HCT116 (cell line): ENCODE measurements around the gene EPHB4. TPM values are rescaled to one million over a fixed set of nuclear protein-coding genes. Genes with fewer than 3 reads are reported as not detected.

Experiments
- ATAC-seq: fragments of 200-7000 bp; cut with Tn5 transposase; 2 replicates; pipeline ENCODE4 v1.9.1; 2020; ENCODE audit warnings: mild to moderate bottlenecking, moderate library complexity
- BruUV-seq: library from RNA; stranded (reverse); fragments of 400-500 nt; replicated peaks from 2 replicates; lab custom pipeline; 2021; lab: Mats Ljungman, UMichigan
- CTCF ChIA-PET: fragments of 300-600 bp; sonication (Branson Sonifier 250); formaldehyde crosslinking; loops from one replicate; lab custom pipeline; 2021; ENCODE audit warnings: antibody characterized with exemption; lab: Charles Lee
- POLR2A ChIA-PET: fragments of 300-600, 350-600 bp; sonication (Branson Sonifier 250); formaldehyde crosslinking; loops from one replicate; lab custom pipeline; 2021; ENCODE audit warnings: antibody characterized with exemption; lab: Charles Lee
- RAD21 ChIA-PET, 2 experiments: fragments of 300-600 bp; sonication (Branson Sonifier 250); formaldehyde crosslinking; loops; one replicate each; lab custom pipeline; 2023; ENCODE audit warnings: low total read pairs in 2 of 2; ENCODE audit not compliant: uncharacterized antibody in 2 of 2, unreplicated experiment in 2 of 2, low non-redundant PET in 1 of 2; lab: Charles Lee
- DNase-seq: peaks from one replicate; pipeline ENCODE4 v3.0.0-alpha.2; 2010; ENCODE audit warnings: low read depth, low spot score
- H2AFZ ChIP-seq: fragments of 200-600 bp; shearing (Covaris generic), sonication (generic); 2 replicates; pipeline ENCODE4 v1.6.1; 2017; ENCODE audit warnings: low read depth, mixed run types, mixed read lengths, antibody characterized with exemption, low read length; ENCODE audit not compliant: poor library complexity, severe bottlenecking
- H3K27ac ChIP-seq: 2 replicates; pipeline ENCODE4 v1.5.1; 2012; ENCODE audit warnings: low read depth, low read length
- H3K27me3 ChIP-seq: fragments of 200-600 bp; sonication (generic); 2 replicates; pipeline ENCODE4 v1.6.1; 2016; ENCODE audit warnings: mixed run types, low read length, mixed read lengths; ENCODE audit not compliant: insufficient read depth
- H3K36me3 ChIP-seq, 2 experiments: fragments of 200-500 bp in 1 of 2; fragments of 200-600 bp in 1 of 2; sonication (Bioruptor generic) in 1 of 2; sonication (generic) in 1 of 2; 2 replicates each; pipeline versions ENCODE4 v1.5.1 to v1.6.1; 2014 to 2016; ENCODE audit warnings: low read length in 2 of 2, inconsistent platforms in 1 of 2, mixed read lengths in 1 of 2, mixed run types in 1 of 2; ENCODE audit not compliant: insufficient read depth in 2 of 2, control insufficient read depth in 1 of 2
- H3K4me1 ChIP-seq, 2 experiments: fragments of 200-600 bp in 1 of 2; sonication (generic) in 1 of 2; 2 replicates each; pipeline versions ENCODE4 v1.5.1 to v1.6.1; 2012 to 2017; ENCODE audit warnings: low read length in 2 of 2, inconsistent platforms in 1 of 2, mild to moderate bottlenecking in 1 of 2, mixed read lengths in 1 of 2, mixed run types in 1 of 2, moderate library complexity in 1 of 2; ENCODE audit not compliant: insufficient read depth in 2 of 2, control insufficient read depth in 1 of 2
- H3K4me2 ChIP-seq: fragments of 200-600 bp; sonication (generic); 2 replicates; pipeline ENCODE4 v1.6.1; 2017; ENCODE audit warnings: mixed run types, low read length, mixed read lengths
- H3K4me3 ChIP-seq, 2 experiments: fragments of 200-600 bp in 1 of 2; sonication (generic) in 1 of 2; replicated peaks in 1 of 2; 2 replicates each; pipeline ENCODE4 v1.5.1; 2011 to 2016; ENCODE audit warnings: low read length in 2 of 2, control low read depth in 1 of 2, low read depth in 1 of 2, mild to moderate bottlenecking in 1 of 2, mixed read lengths in 1 of 2, mixed run types in 1 of 2
- H3K79me2 ChIP-seq: fragments of 200-600 bp; sonication (generic); 2 replicates; pipeline ENCODE4 v1.6.1; 2017; ENCODE audit warnings: mild to moderate bottlenecking, mixed run types, low read length, moderate library complexity, mixed read lengths; ENCODE audit not compliant: insufficient read depth
- H3K9ac ChIP-seq: fragments of 200-600 bp; sonication (generic); 2 replicates; pipeline ENCODE4 v1.6.1; 2016; ENCODE audit warnings: low read length, mixed read lengths
- H3K9me2 ChIP-seq: fragments of 200-600 bp; sonication (generic), shearing (Covaris generic); 2 replicates; pipeline ENCODE4 v1.6.1; 2017; ENCODE audit warnings: mixed run types, mild to moderate bottlenecking, moderate library complexity; ENCODE audit not compliant: insufficient read depth
- H3K9me3 ChIP-seq, 2 experiments: fragments of 200-500 bp in 1 of 2; fragments of 200-600 bp in 1 of 2; sonication (Bioruptor generic) in 1 of 2; sonication (generic) in 1 of 2; 2 replicates each; pipeline ENCODE4 v1.6.1; 2014 to 2017; ENCODE audit warnings: low read length in 2 of 2, mixed read lengths in 2 of 2, inconsistent platforms in 1 of 2, low read depth in 1 of 2, mild to moderate bottlenecking in 1 of 2, mixed run types in 1 of 2, moderate library complexity in 1 of 2; ENCODE audit not compliant: control insufficient read depth in 1 of 2, insufficient read depth in 1 of 2
- H4K20me1 ChIP-seq: fragments of 200-600 bp; sonication (generic), shearing (Covaris generic); 2 replicates; pipeline ENCODE4 v1.6.1; 2017; ENCODE audit warnings: mixed run types, mild to moderate bottlenecking, moderate library complexity; ENCODE audit not compliant: insufficient read depth
- CBX3 ChIP-seq: IDR thresholded peaks from 2 replicates; pipeline ENCODE4 v1.6.1; 2012; ENCODE audit warnings: low read depth
- CTCF ChIP-seq, 3 experiments: fragments of 200-600 bp in 1 of 3; sonication (generic) in 1 of 3; IDR thresholded peaks in 2 of 3; conservative IDR thresholded peaks in 1 of 3; 2 replicates each; pipeline ENCODE4 v1.5.1; 2012 to 2017; ENCODE audit warnings: low read depth in 2 of 3, low read length in 2 of 3, antibody characterized with exemption in 1 of 3, borderline replicate concordance in 1 of 3, control low read depth in 1 of 3, mild to moderate bottlenecking in 1 of 3, mixed read lengths in 1 of 3, mixed run types in 1 of 3, moderate library complexity in 1 of 3; ENCODE audit not compliant: insufficient read depth in 1 of 3
- EGR1 ChIP-seq: IDR thresholded peaks from 2 replicates; pipeline ENCODE4 v1.6.1; 2012; ENCODE audit warnings: low read depth
- ELF1 ChIP-seq: IDR thresholded peaks from 2 replicates; pipeline ENCODE4 v1.6.1; 2012; ENCODE audit warnings: low read depth, borderline replicate concordance
- EZH2phosphoT487 ChIP-seq: fragments of 200-600 bp; IDR thresholded peaks from 2 replicates; pipeline ENCODE4 v1.6.1; 2018; ENCODE audit warnings: antibody characterized with exemption, borderline replicate concordance
- FOSL1 ChIP-seq: IDR thresholded peaks from 2 replicates; pipeline ENCODE4 v1.6.1; 2012; ENCODE audit warnings: low read depth
- JUND ChIP-seq: IDR thresholded peaks from 2 replicates; pipeline ENCODE4 v1.6.1; 2012
- POLR2A ChIP-seq: IDR thresholded peaks from 2 replicates; pipeline ENCODE4 v1.7.0; 2011; ENCODE audit warnings: borderline replicate concordance; ENCODE audit not compliant: insufficient read depth, insufficient read length; ENCODE audit errors: extremely low read depth
- POLR2AphosphoS5 ChIP-seq: IDR thresholded peaks from 2 replicates; pipeline ENCODE4 v1.6.1; 2011; ENCODE audit warnings: mild to moderate bottlenecking, low read depth, low read length, moderate library complexity
- RAD21 ChIP-seq: IDR thresholded peaks from 2 replicates; pipeline ENCODE4 v1.6.1; 2012; ENCODE audit warnings: low read depth, mild to moderate bottlenecking
- REST ChIP-seq: IDR thresholded peaks from 2 replicates; pipeline ENCODE4 v1.6.1; 2012; ENCODE audit warnings: low read depth
- SRF ChIP-seq: IDR thresholded peaks from 2 replicates; pipeline ENCODE4 v1.6.1; 2012; ENCODE audit warnings: low read depth
- YY1 ChIP-seq: IDR thresholded peaks from 2 replicates; pipeline ENCODE4 v1.6.1; 2011; ENCODE audit warnings: low read length, low read depth, moderate library complexity, mild to moderate bottlenecking; ENCODE audit not compliant: insufficient replicate concordance; ENCODE audit errors: extremely low read depth
- ZFX ChIP-seq: fragments of 450-650 bp; IDR thresholded peaks from 2 replicates; pipeline ENCODE4 v1.6.1; 2017
- intact Hi-C: fragments of 100-400 bp; cut with micrococcal nuclease; formaldehyde crosslinking; loops from 2 replicates; pipeline ENCODE4 v1.10.0; 2022
- total RNA-seq: library from RNA; stranded (reverse); gene quantifications from one replicate; pipeline ENCODE4 v1.2.1, GENCODE V29; 2021; ENCODE audit not compliant: unreplicated experiment

Gene EPHB4
- total RNA-seq, 1 experiment from 2014 or later, result 61.1 TPM

- Histone ChIP-seq H3K4me1 (no peaks in the 10 kb centered on the region), H3K9me2 (no peaks in the 10 kb centered on the region), H3K9ac (no peak overlapping the region), H4K20me1 (no peaks in the 10 kb centered on the region), H2AFZ (no peak overlapping the region), H3K36me3 (no peaks in the 10 kb centered on the region), H3K27ac (no peak overlapping the region), H3K27me3 (no peaks in the 10 kb centered on the region), H3K79me2 (no peaks in the 10 kb centered on the region), H3K9me3 (no peaks in the 10 kb centered on the region), H3K4me2 (no peak overlapping the region), H3K4me3 (no peak overlapping the region)
- ChIA-PET RAD21 (no interaction called here), POLR2A (no interaction called here), CTCF (no interaction called here)
- BruUV-seq, result no TSS peak
- no peak for DNase-seq
- intact Hi-C loops, result no loop called here
- TF ChIP-seq CBX3, result no peak
- TF ChIP-seq YY1, result no peak
- no peak for TF ChIP-seq RAD21
- no peak for ATAC-seq
These were observed 53.8 kb downstream of the EPHB4 start for GRCh38 chr7:100773491-100773890.

- no peaks in the 10 kb centered on the region for H3K4me1 ChIP-seq
- POLR2A ChIA-PET, result no interaction called here
- no peaks in the 10 kb centered on the region for H3K36me3 ChIP-seq
- no TSS peak for BruUV-seq
- no peak overlapping the region for H3K9ac ChIP-seq
- ATAC-seq (no peak), DNase-seq (no peak)
- H3K27me3 ChIP-seq, result no peaks in the 10 kb centered on the region
- H3K79me2 ChIP-seq, result no peaks in the 10 kb centered on the region
- H4K20me1 ChIP-seq, result no peaks in the 10 kb centered on the region
- no peak overlapping the region for H2AFZ ChIP-seq
- H3K4me2 ChIP-seq, result no peak overlapping the region
- CTCF ChIA-PET, result interaction anchor here (0.8 kb wide), 1 partner anchor 9 kb away, joined by 3 read pairs; no protein-coding TSS in a partner anchor
- RAD21 ChIA-PET, result no interaction called here
- no peak overlapping the region for H3K4me3 ChIP-seq
- no peaks in the 10 kb centered on the region for H3K9me2 ChIP-seq
- no peaks in the 10 kb centered on the region for H3K9me3 ChIP-seq
- intact Hi-C loops, result no loop called here
- H3K27ac ChIP-seq, result no peak overlapping the region
- no peak for TF ChIP-seq POLR2A
- no peak for TF ChIP-seq ZFX
- TF ChIP-seq CTCF (IDR thresholded peaks at IDR 0.05 in 2 of 3, conservative IDR thresholded peaks at IDR 0.05 in 1 of 3; ENCODE audit: borderline replicate concordance in 1 of 3, insufficient read depth in 1 of 3, low read depth in 2 of 3, low read length in 2 of 3), result no peak
- TF ChIP-seq SRF, result no peak
- no peak for TF ChIP-seq YY1
- no peak for TF ChIP-seq EGR1
- no peak for TF ChIP-seq REST
- no peak for TF ChIP-seq FOSL1
- no peak for TF ChIP-seq JUND
- TF ChIP-seq EZH2phosphoT487, result no peak
- no peak for TF ChIP-seq ELF1
- TF ChIP-seq POLR2AphosphoS5, result no peak
These were observed 58.5 kb downstream of the EPHB4 start for GRCh38 chr7:100768784-100769183.
